Activated CD4-positive, alpha-beta T cell treated with anti-CD3 and anti-CD28 coated beads, Interleukin-2, amount 50 U/mL, for 48 hours (primary cell): ENCODE measurements around the gene SLC40A1.

Experiments
- DNase-seq, 2 experiments: peaks; one replicate each; pipeline ENCODE4 v3.0.0-alpha.2; 2020

SLC40A1 gene

DNA sequence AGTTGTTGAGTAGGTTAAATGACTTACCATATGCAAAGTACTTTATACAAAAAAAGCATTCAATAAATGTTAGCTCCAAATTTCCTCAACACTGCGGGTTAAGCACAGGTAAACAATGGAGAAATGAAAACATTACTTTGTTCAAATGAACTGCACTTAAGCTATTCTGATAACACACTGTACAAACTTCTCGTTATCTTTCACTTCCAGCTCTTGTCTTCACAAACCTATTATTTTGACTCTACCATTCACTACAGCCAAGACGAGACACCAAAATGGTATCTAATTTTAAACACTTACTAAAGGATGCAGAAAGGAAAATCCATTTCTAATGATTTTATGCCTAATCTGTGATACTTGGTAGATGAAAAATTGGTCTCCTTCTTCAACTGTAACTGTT, 43.8 kb downstream of the SLC40A1 start:
- DNase-seq, result no peak

DNA sequence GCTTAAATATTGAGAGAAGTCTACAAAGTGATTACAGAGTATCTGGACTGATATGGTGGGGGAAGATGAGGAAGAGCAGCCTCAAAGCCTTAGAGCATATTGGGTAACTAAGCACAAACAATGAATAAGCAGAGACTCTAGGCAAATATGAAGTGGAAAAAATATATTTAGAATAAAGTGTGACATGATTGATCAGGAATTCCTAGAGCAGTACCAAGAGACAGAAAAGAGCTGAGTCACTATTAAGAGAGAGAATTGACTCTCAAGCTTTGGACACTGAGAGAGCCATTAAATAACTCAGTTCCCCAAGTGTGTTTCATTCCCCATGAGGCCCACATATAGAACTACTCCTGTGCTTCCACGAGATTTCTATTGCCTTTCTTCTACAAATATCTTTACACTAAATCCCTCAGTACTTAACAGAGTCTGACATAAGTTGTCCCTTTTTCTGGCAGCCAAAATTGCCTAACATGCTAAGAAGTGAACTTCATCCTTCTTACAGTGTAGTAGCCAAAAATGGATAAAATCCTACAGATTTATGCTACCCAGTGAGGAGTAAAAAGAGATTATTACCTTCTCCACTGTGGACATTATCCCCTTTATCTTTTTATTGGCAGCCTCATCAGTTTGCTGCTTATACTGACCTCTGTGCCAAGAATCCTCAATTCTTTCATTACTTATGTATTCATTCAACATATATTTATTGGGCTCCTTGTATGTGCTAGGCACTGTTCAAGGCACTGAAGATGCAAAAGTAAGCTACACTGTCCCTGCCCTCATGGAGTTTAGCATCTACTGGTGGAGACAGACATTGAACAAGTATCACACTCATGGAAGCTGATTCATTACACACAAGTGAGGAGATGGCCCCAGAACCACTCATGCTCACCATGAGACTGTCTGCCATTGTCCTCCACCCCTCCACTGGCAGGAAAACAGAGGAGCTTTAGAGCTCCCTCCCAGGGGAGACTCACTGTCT, 45.4 kb downstream of the SLC40A1 start:
- no peak for DNase-seq

DNA sequence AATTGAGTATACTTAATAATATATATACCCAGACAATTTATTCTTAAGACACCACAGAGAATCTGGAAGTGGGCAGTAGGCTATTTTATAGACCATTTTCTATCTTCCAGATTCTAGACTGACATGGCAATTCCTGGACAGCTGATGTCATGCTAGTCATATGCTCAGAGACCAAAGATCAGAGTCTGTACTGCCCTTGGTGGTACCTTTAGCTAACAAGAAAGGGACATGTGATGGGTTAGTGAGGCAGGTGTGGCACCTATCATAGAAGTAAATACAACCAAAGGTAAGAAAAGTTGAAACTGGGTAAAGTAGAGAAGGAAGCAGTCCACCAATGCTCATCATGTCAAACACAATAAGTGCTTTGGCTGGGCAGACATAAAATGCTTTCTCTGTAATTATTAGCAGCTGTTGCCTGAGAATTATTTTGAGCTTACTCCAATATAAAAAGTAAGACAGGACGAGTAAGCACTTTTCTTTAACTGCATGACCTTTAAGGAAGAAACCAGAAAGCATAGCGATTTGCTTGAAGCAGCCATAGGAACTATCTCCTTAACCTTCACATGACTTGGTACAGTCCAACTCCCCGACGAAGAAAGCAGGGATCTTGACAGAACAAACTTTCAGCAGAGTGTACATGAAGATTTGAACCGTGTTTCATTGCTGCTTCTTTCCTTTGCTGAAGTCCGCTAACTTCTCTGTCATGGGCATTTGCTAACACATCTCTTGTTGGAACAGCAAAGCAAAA, 47.1 kb downstream of the SLC40A1 start:
- DNase-seq, result no peak

DNA sequence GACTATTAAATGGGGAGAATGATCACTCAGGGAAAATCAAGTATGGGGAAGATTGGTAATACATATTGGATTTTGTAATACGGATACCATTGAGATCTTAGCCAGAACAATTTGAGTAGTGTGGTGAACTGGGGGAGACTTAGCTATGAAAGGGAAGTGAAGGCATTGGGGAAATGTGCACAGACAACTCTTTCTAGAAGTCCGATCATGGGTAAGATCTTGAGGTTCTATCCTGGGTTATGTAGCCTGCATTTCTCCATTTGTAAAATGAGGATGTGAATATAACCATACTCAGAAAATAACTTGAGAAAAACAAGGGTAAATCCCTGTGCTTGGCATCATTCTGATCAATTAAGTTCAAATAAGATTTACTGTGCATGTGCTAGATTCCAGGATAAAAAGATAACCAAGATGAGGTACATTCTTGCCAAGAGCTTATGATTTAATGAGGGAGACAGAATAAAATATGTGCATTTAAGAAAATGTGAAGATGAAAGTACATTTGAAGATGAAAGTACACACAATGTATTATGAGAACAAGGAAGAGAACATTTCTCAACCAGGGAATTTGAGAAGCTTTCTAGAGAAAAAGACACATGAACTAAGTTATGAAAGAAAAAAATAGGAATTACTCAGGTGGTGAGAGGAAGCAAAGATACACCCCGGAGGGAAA, 49.5 kb downstream of the SLC40A1 start:
- DNase-seq, result no peak

DNA sequence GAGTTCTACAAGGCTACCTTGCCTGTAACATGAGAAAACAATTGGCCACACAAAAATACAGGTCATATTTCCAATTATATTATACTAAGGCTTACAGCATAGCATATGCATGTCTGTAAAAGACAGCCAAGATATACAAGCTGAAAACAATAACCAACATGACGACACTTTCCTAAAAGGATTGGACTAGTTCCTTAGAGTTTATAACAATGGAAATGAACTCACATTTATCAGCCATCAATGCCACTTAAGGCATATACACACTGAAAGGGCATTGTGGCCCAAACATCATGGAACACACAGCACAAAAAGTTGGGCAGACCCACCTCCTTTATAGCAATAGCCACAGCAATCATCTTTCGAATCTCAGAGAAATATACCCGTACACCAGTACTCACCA, 52.0 kb downstream of the SLC40A1 start:
- no peak for DNase-seq

DNA sequence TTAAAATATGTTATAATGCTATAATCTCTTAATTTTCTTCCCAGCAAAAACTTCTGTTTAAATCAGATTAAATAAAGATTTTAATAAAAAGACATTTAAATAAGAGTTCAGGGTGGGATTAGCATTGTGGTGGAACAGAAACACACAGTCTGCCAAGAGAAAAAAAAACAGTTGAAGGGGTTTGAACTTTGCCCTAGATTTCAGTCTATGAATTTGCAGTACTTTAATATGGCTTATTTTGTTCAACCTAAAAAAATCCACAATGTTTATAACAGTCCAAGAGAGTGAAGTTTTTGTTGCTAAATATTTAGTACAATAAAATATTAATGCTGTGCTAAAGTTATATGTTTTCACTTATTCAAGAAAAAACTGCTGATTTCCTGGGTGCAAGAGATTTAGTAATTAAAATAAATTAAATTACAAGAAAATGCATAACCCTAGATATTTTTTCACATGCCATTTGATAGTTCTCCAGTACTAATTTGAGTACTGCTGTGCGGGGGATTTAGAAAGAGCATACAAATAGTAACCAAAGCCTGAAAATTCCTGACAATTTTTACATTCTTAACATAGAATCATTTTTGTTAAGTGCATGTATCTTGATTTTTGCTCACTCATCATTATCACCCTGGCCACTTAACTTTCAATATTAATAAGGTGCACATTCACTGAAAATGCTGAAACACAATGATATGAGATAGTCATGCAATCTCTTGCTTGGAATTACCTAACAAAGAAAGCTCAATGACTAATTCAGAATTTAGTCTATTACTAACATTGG, 52.6 kb downstream of the SLC40A1 start:
- DNase-seq, result no peak

DNA sequence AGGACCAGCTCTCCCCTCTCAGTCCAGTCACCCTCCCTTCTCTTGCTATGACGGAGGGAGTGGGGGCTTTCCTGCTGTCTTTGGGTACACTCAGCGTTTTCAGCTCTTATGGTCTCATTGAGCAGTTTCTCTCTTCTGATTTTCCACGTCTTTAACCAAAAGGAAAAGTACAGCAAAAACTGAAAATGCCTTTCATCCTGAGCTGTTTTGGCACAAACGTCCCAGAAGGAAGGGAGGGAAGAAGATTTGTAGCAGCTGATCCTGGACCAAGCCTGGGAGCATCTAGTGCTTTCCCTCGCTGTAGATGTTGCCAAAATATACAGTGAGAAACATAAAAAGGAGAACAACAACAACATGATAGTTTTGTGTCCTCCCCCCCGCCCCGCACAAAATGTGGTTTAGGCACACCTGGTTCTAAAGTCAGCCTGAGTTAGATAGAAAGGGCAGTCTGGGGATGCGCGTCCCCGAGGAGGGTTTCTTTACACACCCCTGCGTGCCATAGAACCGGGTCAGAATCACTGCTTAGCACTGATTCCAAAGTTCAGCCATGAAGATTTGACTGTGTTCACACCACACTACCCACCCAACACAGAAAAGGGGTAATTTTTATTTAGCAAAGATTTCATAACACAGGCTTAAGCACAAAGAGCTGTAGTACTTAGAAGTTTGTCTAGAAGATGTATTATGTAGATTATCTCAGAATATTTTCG, 53.4 kb downstream of the SLC40A1 start:
- no peak for DNase-seq

DNA sequence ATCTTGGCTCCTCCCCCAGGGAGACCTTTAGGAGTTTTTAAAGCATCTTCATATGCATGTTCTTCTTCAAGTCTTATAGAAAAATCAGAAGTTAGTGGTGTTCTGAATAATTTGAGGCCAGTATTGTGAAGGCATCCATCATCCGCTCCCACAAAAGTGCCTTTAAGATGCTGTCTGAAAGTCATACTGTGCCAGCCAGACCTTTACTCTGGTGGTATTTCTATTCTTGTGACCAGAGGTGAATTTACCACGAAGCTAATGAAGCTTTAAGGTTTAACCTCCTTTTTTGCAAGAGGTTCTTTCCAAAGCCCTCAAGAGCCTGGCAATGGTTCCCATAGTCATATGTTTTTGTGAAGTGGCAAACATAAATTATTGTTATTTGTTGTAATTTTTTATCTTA, 54.3 kb downstream of the SLC40A1 start:
- DNase-seq, result no peak

DNA sequence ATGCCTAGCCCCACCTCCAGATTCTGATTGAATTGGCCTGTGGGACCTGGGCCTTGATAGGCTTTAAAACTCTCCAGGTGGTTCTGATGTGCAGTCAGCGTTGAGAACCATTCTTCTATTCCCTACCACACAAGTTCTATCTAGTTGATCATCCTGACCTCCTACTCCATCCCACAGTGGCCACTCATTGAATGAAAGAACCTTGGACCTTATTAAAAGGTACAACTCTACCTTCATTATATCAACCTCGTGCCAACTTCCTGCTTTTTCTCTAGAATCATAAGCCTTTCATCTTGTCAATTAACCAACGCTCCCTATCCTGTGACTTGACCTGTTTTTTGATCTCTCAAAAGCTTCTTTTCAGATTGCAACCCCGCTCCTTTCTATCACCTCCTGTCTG, 55.8 kb downstream of the SLC40A1 start:
- DNase-seq, result no peak

DNA sequence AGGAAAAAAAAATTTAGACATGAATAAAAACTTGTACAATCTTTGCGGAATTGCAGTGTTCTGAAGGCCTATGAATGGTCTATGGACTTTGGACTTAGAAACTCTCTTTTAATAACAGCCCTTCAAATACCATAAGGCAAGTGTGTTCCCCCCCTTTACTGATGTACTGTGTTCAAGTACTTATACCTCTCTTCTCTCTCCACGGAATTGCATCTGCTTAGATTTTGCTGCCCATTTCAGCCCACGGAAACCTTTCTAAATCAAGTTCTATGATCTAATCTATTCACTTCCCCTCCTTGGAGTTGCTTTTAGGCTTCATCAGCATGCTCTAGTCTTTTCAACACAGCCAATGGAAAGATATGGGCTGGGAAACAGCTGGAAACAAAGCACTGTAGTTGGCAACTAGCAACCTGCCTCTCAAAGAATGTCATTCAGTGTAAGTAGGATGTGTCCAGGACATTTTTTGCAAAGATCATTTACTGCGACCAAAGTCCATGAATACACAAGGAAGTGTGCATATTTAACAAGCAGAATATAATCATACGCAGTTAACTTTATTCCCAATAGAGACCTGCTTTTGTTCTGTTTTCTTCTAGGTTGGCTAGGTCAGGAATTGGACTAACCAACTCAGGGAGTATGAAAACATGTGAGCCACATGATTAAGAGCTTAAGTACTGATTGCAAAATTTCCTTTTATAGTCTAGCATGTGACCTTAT, 58.0 kb downstream of the SLC40A1 start:
- DNase-seq, result no peak

DNA sequence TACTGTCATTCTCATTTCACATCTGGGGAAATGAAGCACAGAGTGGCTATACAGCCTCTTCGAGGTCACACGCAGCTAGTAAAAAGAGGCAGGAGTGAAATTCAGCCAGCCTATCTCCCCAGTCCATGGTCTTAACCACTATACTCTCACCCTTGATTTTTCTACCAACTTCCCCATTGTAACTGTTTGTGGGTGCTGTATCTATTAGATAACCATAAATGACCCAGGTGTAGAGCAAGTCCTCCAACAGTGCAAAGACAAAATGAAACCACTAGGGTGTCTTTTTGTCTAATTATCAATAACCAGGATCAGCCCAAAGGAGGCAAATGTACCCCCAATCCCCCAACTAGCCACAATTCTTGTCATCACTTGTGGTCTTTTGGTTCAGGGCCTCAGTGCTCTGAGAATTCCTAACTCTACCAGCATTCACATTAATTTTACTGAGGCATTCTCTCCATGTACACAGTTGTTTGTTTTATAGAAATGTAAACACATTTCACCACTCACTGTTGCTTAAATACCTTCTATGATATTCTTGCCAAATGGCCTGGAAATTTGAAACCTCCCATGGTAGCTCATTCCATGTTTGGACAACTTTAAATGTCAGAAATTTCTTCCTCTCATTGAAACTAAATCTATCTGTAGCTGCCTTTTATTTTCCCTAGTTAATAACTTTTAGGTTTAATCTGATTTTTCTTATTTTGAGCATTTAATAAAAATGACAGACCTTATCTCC, 58.7 kb downstream of the SLC40A1 start:
- DNase-seq, result no peak

DNA sequence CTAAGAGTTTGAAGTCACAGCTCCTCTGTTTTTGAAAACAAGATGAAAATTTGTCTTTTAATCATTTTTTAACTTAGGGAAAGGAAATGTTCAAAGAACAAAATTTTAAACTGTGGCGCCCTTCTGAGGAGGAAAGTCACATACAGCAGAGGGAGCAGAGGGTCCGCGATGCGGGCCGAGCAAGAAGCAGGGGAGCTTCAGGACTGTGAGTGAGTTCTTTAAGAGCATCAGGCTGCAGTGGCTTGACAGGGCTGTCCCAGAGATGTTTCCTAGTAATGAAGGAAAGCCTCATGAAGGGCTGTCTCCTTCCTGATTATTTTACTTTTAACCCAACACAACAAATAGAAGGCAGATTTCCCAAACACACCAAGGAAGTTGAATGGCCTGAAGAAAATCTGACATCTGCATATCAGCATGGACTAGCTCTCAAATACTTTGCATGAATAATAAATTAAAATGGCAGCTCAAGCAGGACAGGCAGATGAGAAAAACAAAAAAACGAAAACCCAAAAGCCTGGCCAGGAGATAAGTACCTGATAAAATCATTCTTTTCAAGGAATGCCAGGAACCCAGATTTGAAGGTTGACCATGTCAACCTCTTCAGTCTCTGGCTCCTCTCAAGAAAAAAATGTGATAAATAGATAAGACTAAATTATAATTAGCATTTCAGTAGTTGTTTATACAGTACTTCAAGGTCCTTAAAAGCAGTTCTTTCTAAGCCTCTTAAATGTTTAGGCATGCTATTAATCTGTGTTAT, 60.8 kb downstream of the SLC40A1 start:
- no peak for DNase-seq

DNA sequence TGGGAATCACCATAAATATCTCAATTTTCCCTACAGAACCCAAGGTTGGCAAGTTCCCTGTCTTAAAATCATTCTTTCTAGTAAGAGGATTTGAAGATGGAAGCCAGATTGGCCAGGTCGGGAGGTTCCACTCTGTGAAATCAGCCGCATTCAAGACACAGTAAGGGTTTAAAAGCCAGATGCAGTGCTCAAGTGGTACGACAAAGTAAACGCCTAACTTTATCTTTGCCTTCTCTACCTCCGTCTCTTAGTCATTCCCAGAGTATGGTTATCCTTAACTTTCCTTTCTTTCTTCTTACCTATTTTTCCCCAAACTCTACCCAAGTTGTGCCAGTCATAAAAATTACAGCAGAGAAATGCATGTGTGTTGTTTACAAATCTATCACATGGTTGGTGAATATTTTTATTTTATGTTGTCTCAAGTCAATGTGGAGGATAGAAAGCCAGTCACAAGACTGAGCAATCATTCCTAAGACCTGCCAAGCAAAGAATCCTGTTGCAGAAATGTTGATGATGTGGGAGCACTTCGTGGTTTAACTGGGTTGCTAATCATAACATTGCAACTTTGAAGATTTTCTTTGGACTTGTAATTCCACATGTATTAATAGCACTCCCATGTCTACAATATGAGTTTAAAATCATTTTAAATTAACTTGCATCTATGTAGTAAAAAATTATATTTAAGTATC, 62.6 kb downstream of the SLC40A1 start:
- no peak for DNase-seq

DNA sequence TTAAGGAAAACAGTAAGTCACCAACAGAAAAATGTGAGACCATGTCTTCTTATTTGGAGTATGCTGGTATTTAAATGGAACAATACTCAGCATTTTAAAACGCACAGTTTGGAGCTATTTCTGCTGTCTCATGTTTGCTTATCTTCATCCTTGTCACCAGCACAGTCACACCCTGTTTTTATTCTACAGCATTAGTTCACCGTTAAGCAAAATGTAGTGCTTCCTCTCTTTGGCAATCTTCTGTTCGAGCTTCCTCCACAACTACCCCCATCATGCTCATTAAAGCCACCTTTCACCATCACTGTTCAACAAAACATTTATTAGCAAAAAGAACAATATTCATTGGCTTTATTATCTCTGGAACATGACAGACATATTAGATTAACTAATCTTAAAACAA, 64.0 kb downstream of the SLC40A1 start:
- DNase-seq, result no peak

DNA sequence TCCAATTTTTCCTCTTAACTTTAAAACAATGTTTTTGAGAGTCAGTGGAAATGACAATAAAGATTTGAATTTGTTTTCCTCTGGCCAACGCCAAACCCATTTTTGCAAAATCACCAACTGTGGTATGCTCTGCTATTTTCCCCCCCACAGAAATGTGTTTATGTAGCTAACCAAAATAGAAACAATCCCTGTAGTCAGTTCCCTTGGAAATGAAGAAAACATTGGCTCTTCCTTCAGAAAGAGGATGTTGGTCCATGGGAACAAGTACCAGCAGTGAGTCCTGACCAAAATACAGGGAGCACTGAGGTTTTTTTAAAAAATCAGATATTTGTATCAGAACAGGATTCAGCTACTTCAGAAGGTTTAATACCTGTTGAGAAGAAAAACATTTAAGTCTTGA, 65.3 kb downstream of the SLC40A1 start:
- DNase-seq, result no peak

DNA sequence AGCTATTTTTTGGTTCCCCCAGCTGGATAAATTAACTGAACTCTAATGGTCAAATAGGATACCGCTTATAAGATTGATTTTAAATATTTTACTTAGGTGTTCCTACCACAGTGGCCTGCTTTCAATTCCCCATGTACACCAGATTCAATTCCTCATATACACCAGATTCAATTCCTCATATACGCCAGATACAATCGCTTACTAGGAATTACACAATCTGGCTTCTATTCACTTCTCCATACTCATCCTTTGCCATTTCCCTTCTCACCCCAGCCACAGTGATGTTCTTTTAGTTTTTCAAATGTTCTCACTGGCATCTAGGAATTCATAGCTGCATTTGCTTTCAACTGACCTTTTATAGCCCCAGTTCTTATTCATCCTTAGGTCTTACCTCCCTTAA, 66.5 kb downstream of the SLC40A1 start:
- no peak for DNase-seq

DNA sequence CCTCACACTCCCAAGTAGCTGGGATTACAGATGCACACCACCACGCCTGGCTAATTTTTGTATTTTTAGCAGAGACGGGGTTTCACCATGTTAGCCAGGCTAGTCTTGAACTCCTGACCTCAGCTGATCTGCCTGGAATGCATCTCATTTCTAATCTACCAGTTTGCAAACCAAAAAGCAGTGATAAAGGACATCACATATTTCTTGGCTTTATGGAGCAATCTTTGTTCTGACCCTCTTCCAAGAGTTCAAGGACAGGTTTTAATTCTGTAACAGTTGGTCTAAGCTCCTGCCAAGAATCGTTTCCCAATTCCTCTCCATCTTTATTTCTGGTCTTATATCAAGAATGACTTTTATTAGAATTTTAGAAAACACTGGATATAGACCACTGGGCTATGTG, 67.7 kb downstream of the SLC40A1 start:
- DNase-seq, result no peak

DNA sequence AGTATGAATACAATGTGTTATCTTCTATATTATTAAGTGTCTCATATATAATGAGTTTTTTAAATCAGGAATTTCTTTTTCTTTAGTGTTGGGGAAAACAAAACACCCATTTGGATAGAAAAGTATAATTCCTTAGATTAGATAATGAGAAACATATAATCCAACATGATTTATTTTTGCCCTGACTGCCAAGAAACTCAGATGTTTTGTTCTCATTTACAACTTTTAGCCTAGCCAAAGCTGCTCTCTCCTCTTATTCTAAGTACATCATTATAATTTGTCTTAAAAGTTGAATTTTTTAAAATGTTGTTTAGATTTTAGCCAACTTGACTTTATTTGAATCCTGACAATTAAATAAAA, 68.6 kb downstream of the SLC40A1 start:
- no peak for DNase-seq

DNA sequence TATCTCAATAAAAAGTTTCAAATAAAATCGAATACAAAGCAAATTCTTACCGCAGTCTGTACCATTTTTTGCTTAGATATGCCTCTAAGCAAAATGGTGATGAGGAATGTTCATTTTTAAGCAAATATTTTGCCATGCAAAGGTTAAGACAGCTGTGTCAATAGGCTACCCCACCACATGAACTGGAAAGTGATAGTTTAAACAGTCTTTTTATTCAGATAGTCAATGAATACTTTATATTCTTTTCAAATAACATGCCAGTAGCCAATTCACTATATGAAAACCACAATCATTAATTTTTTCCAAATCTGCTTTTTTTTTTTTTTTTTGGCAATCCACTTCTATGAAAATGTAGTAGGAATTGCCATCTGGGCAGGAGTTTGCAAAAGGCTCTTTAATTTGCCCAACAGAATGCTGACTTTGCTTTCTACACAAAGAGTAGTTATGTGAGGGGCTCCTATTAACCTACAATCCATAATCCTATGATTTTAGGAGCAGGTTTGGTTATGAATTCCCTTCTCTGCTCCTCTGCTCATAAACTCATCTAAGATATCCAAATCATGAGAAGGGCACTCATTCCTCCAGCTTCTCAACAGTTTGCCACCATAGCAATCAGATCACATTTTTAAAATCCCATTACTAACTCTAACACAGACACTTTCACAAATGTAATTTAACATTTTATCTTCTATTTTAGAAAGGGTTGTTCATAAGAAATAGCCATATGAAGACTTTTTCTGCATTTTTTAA, 69.2 kb downstream of the SLC40A1 start:
- no peak for DNase-seq
